Brain microvascular endothelial cell (primary cell): ENCODE data around the gene RAB3GAP2.
A peak's percentile ranks its signal among the peaks of the same experiment; 100 is the strongest.

Experiments
- DNase-seq: peaks from one replicate; pipeline ENCODE4 v3.0.0-alpha.2; 2020
- H3K27ac ChIP-seq: fragments of 250-450 bp; sonication (Bioruptor Pico); 2 replicates; pipeline ENCODE4 v1.5.1; 2020; ENCODE audit warnings: mild to moderate bottlenecking, moderate library complexity
- H3K27me3 ChIP-seq: fragments of 250-450 bp; sonication (Bioruptor Pico); replicated peaks from 2 replicates; pipeline ENCODE4 v1.5.1; 2020; ENCODE audit warnings: mild to moderate bottlenecking
- H3K36me3 ChIP-seq: fragments of 250-450 bp; sonication (Bioruptor Pico); replicated peaks from 2 replicates; pipeline ENCODE4 v1.5.1; 2020; ENCODE audit warnings: mild to moderate bottlenecking
- H3K4me3 ChIP-seq: 2 replicates; pipeline ENCODE4 v1.5.1; 2011; ENCODE audit warnings: low read depth, mild to moderate bottlenecking, control low read depth, low read length, moderate library complexity
- CTCF ChIP-seq: IDR thresholded peaks from 2 replicates; pipeline ENCODE4 v1.5.1; 2011; ENCODE audit warnings: low read depth, mild to moderate bottlenecking, moderate library complexity, low read length, control low read depth, inconsistent platforms; ENCODE audit errors: missing control alignments
- in situ Hi-C: cut with HindIII; loops from 2 replicates; pipeline ENCODE4 v1.10.0; 2017; ENCODE audit warnings: low sequenced_read_pairs, low pct_ligation_motif_present

The RAB3GAP2 gene

GRCh38 chr1:220281159-220281574 is 8.9 kb upstream of the RAB3GAP2 start:
- in situ Hi-C loops, result no loop called here
- TF ChIP-seq CTCF, result peak; percentile 51
- Histone ChIP-seq H3K4me3 (no peak overlapping the region), H3K36me3 (no peaks in the 10 kb centered on the region), H3K27me3 (peaks cover 2% of the 10 kb centered on the region), H3K27ac (no peak overlapping the region)
- peak; percentile 26 for DNase-seq

- in situ Hi-C loops, result no loop called here
- no peak for DNase-seq
- Histone ChIP-seq H3K36me3 (no peaks in the 10 kb centered on the region), H3K27ac (no peak overlapping the region), H3K27me3 (peaks cover 2% of the 10 kb centered on the region), H3K4me3 (no peak overlapping the region)
- no peak for TF ChIP-seq CTCF
Observed at GRCh38 chr1:220280249-220280648, 8.0 kb upstream of the RAB3GAP2 start.

- no peak overlapping the region for H3K27ac ChIP-seq
- DNase-seq, result no peak
- no peaks in the 10 kb centered on the region for H3K36me3 ChIP-seq
- peaks cover 2% of the 10 kb centered on the region for H3K27me3 ChIP-seq
- H3K4me3 ChIP-seq, result no peak overlapping the region
- TF ChIP-seq CTCF, result no peak
- in situ Hi-C loops, result no loop called here
Observed at GRCh38 chr1:220278991-220279390, 6.7 kb upstream of the RAB3GAP2 start.

GRCh38 chr1:220275430-220275829 is 3.2 kb upstream of the RAB3GAP2 start:
- no peak overlapping the region for H3K27ac ChIP-seq
- in situ Hi-C loops, result no loop called here
- H3K4me3 ChIP-seq, result no peak overlapping the region
- peaks cover 2% of the 10 kb centered on the region for H3K27me3 ChIP-seq
- H3K36me3 ChIP-seq, result no peaks in the 10 kb centered on the region
- no peak for DNase-seq
- no peak for TF ChIP-seq CTCF

- H3K27ac ChIP-seq, result no peak overlapping the region
- in situ Hi-C loops, result no loop called here
- no peak overlapping the region for H3K4me3 ChIP-seq
- H3K36me3 ChIP-seq, result no peaks in the 10 kb centered on the region
- TF ChIP-seq CTCF, result no peak
- no peak for DNase-seq
- H3K27me3 ChIP-seq, result no peaks in the 10 kb centered on the region
Observed at GRCh38 chr1:220274251-220274855, 2.1 kb upstream of the RAB3GAP2 start.

GRCh38 chr1:220272841-220273090 is 513 bp upstream of the RAB3GAP2 start:
- H3K36me3 ChIP-seq, result no peaks in the 10 kb centered on the region
- no peak for TF ChIP-seq CTCF
- H3K27ac ChIP-seq, result peak overlapping the region; percentile 91
- in situ Hi-C loops, result no loop called here
- H3K4me3 ChIP-seq, result peak overlapping the region; percentile 97
- DNase-seq, result no peak
- no peaks in the 10 kb centered on the region for H3K27me3 ChIP-seq
